GM21529 (cell line): ENCODE measurements around the gene ZNF385B.

Source experiments
- ATAC-seq: cut with Tn5 transposase; IDR thresholded peaks from one replicate; pipeline ENCODE4 v1.9.1; 2021; ENCODE audit not compliant: unreplicated experiment

ZNF385B gene

DNA sequence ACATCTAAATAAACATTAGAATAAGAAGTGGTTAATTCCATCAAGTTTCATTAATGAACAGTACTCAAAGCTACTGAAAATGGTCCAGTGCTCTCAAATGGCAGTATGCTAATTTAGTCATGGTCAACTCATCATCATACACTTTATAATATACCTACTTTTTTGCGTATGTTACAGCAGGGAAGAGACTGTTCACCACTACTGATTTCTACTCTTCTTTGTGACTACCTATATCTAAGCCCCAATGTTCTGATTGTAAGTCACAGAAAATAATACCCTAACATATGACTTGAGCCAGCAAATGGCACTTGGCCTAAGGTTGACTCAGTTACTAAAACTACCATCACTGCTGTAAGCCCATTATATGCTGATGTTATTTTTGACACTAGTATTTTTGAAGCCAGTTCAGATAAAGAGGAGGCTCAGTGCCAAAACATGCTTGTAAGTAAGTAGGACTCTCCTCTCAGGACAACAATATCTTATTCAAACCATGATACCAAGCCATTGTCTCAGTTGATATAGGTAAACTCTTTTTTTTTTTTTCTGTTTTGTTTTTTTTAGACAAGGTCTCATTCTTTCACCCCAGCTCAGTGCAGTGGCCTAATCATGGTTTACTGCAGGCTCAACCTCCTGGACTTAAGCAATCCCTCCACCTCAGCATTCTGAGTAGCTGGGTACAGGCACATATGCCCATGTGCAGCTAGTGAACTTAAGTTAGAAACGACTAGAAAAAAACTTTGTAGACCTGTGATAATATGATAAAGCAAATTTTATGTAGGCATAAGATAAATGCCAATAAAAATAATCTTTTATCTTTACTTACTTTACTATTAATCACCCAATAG, 266.9 kb downstream of the ZNF385B start:
- ATAC-seq, result no peak

DNA sequence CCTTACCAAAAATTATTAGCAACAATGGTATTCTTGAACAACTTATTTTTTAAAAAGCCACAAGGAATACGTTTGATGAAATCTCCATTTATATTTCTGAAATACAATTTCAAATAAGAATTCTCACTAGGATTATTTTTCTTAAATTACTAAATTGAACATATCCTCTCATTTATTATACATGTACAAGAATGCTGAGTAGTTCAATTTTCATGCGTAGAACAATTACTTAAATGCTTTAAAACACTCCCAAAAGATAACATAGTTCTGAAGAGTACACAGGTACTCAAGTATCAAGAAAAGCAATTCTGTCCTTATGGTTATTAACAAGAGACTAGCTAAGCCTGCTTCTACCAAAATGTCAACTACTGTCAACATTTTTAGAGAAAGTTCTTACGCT, 268.1 kb downstream of the ZNF385B start:
- no peak for ATAC-seq

DNA sequence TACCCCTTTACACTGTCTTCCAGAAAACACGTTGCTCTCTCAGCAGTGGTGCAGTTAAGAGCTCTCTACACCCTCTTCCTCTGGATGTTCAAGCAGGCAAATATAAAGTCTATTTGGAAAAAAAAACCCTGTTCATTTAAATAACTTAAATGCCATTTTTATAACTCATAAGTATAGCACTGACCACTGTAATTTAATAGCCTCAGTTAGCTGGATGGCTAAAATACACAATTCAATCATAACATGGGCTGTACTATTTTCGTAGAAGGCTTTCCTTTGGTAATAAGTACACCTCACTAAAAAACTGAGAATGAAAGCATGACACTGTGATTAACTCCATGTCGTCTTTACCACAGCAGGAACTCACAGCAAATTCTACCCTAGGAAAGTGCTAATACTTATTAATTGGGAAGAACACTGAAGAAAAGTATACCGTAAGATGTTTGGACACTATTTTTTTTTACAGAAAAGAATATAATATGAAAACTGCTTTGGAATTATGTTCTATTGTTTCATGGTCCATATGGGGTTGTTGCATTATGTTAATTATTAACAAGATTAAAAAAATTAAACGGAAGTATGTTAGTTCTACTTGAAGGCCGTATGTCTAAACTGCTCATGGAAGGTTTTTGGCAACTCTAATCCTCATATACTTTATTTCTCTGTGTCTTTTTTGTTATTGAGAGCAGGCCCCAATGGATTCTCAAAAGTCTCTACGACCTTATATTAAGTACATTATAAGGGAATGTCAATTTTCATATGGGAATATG, 269.1 kb downstream of the ZNF385B start:
- no peak for ATAC-seq

DNA sequence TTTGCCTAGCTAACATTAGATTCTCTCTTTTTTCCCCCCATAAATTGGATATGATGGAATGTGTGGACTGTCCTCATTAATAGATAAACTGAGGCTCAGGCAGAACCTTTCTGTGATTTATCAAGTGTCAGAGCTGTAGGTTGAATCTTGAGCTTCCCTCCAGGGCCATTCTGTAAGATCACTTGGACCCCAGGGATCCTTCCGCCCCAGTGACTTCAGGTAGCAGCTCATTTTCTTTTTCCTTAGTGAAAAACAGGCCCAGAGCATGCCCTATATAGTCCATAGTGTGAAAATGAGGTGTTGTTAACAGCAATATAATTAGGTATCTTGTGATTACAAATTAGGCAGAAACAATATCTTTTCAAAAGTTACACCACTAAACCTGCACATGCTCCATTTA, 269.7 kb downstream of the ZNF385B start:
- ATAC-seq, result no peak

DNA sequence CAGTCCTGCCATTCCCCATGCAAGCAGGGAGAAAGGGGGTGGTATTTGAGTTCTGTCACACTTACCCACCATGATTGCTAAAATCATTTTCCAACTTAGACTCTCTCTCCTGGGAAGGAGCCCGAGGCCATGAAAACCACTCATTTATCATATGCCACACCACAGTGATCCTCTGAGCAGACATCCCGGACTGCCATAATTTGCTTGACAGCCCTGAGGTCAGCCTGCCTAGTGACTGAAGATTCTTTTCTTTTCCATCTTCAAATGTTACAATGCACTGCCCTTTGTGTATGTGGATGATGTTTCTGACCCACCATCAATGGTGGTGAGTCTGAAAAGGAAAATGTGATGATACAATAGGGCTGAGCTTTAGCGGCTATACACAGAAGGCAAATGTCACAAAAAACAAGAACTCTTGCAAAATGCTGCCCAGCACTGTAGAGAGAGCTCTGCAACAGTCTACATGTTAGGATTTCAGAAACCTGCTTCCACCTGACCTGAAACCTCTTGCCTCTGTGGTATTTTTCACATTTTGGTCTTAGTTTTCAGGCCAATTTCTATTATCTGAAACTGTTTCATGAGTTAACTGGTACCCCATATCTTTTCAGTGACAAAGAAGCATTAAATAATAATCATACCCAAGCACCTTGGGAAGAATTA, 272.8 kb downstream of the ZNF385B start:
- ATAC-seq, result no peak

DNA sequence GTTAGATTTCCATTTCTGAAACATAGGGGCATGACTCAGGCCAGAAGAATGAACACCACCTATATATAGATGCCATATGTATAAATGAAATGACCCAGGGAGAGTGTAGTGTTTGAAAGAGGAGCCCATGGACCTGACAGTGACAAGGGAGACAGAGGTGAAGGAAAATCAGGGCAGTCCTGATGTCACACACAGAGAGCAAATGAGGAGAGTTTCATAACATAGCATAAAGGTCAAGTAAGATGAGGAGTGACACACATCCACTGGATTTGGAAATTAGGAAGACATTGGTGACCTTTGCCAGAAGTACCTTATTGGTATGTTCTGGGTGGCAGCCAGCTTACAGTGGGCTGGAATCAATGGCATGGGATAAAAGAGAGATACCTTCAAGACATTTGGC, 276.7 kb downstream of the ZNF385B start:
- ATAC-seq, result no peak

DNA sequence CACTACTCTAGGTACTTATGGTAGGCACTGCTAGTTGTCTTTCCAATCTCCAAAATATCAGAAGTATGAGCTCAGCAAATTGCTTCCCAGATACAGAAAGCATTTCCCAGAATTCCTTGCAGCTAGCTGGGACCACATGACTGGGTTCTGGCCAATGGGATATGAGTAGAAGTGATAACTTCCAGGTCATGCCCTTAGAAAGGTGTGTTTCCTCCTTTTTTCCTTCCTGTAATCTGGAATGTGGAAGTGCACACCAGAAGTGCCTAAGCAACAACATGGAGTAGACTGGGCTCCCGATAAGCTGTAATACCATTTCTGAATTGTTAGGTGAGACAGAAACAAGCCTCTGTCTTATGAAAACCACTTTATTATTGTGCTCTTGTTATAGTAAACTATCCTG, 279.8 kb downstream of the ZNF385B start:
- no peak for ATAC-seq

DNA sequence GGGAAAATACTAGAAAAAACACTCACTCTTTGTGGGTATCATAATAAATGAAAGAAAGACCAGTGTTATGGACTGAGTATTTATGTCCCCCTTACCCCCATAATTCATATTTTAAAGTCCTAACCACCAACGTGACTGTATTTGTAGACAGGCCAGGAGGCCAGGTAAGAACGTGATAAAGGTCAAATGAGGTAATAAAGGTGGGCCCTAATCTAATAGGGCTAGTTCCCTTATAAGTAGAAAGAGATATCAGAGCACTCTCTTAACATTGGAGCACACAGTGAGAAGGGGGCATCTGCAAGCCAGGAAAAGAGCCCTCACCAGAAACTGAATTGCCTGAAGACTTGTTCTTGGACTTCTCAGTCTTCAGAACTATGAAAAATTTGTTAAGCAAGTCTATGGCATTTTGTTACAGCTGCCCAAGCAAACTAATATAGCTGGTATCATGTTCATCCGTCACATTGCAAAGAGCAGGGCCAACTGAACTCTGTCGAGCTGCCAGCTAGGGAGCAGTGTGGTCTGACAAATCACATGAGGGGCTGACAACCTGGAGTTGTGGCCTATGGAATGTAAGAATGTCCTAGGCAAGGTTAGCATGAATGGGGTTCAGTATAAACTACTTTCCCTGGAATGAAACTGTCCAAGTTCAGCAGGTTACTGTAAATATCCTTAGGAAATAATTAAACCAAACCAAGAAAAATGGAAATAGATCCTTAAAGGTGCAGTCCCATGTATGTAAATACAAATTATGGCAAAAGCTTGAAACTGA, 280.9 kb downstream of the ZNF385B start:
- no peak for ATAC-seq

DNA sequence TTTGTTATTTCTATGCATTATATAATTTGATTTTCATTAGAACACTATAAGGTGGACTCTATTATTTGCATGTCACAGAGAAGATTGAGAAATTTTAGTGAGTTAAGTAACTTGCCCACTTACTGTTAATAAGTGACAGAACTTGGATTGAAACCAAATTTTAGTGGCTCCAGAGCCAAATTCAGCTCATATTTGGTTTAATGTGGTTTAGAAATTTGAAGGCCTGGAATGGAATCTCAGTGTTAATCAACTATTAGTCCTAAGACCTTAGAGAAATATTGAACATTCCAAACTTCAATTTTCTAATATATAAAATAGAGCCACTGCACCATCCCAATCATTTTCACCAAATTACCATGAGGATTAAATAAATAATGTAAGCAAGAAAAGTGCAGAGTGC, 281.6 kb downstream of the ZNF385B start:
- no peak for ATAC-seq

DNA sequence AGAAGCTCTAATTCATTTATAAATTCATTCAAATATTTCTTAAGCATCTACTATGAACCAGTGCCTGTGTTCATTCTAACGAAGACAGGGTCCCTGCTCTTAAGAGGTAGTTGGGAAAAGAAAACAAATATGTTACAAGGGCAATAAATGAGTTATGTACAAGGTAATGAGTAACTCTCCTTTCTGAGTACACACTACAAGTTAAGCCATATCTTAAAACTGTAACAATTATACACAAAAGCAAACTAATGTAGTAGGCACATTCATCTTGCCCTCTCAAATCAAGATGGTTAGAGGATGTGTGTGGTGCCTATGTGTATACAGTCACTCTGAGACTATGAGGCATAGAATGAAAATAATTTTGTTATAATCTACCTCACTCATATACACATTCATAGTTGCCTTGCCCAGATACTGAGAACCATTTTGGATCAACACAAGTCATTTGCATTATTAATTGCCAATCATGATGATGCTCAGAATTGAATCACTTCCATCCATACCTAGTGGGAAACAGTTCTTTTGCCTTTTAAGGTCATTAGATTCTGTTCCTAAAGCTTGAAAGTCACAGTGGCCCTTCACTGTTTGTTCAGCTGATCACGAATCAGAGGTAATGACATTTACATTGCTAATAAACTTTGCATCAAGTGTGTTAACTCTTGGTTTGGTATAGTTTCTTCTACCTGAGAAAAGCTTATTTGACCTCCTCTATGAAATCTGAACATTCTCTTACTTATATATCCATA, 283.1 kb downstream of the ZNF385B start:
- no peak for ATAC-seq

DNA sequence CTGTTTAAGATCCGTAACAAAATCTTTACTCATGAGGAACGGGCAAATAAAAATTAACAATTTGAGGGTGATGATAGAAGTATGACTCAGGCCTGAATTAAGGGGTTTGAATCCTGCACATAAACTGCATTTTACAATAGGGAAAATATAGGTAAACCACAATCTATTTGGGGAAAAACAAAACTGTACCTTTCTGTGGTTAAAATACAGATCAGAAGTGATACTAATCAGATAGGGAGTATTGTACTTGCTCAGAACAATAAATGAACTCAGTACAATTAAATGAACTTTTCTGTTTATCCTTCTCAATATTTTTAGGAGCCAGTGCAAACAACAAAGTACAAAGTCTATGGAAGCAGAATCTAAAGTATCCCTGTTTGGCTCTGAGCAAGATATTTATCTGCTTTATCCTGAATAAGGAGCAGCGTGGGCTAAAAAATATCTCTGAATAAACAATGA, 287.3 kb downstream of the ZNF385B start:
- no peak for ATAC-seq

DNA sequence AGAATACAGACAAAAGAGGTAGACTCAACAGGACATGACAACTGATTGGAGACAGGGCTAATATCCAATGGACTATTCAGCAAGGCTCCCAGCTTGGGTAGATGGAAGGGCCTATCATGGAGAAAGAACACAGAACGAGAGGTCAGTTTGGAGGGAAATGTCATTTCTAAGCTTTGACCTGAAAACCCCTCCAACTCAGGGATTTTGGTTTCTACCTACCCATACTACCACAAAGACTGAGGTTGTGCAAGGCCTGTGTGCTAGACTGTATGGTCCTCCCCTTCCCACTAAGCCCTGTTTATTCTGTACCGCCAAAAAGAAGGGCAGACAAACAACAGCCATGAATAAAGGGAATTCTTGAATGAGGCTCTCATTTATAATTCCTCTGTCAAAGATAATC, 288.9 kb downstream of the ZNF385B start:
- no peak for ATAC-seq

DNA sequence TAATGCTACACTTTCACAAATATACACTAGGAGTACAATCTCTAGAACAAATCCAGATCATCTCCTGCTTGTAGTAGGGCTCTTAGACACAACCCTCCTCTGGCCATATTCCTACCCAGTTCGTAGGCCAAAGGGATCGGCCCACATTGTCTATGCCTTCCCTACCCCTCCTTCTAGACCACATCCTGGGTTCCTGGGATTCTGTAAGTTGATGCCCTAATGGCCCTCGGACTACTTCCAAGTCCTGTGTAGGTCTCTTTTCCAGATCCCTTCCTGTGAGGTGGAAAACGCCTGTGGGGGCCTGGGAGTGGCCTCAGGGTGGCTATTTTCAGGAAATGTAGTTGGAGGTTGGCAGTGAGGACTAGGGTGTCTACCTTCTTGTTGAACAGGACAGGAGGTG, 289.7 kb downstream of the ZNF385B start:
- no peak for ATAC-seq

DNA sequence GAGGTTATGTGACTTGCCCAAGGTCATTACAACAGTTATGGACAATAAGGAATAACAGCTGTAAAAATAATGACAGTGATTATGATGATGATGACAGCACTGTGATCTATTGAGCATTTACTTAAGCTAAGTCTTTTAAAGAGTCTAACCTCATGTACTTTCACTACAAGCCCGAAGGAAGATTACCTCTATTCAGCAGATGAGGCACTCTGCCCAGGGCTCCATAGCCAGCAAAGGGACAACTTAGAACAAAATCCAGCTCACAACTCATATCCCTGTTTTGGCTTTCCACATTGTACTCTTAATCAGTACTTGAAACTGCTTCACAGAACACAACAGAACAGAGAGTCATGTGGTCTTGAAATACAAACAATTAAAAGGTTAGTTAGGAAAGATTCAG, 290.2 kb downstream of the ZNF385B start:
- no peak for ATAC-seq

DNA sequence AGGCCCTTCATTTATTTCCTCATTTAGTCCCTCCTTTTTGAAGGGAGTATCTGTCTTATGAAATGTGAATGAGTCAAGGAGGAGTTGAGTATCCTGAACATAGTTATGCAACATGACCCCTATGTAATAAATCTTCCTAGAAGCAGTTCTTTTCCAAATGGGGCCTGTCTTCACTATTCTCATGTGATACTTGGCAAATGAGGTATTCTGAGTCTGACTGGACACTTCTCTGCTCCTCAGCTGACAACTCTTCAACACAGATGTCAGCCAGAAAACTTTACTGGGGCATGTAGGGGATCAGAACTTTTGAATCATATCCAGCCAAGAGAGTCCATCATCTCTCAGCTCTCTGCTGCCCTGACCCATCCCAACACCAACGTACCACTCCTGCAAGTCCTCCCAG, 291.6 kb downstream of the ZNF385B start:
- no peak for ATAC-seq

DNA sequence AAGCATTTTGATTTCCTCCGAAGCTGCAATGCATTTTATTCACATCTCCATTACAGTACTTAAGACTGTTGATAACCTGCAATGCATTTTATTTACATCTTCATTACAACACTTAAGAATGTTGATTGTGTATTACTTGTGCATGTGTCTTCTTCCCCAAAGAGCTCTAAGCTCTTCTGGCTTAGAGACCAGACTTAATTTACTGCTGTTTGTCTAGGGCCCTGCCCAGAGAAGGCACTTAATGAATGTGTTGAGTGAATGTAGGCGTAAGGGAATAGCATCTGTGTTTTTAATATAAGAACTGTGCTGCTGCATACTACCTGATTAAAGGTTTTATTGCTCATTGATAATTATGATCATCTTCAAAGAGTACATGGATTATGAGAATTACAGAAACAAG, 295.6 kb downstream of the ZNF385B start:
- ATAC-seq, result no peak

DNA sequence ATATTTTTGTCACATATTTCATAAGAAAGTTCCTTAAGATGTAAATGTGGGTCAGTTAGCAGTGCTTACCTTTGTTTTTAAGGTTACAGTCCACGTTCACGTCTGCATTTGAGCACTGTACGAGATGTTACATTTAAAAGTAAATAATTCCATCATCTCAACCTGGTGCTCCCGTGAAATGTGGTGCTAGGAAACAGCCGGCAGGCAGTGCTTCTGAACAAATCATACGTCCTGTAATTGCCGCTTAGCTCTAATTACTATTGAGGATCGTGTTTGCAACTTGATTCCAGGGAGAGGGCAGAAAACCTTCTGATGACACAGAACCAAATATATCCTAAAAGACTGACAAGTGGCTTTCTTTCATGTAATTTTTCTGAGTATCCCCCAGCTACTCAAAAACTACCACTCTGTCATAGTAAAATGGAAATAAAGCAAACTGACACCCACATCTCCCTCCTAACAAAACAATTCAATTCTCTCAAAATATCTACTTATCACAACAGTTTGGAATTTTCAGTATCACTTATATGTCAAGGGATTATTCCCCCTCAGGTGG, 299.0 kb downstream of the ZNF385B start:
- ATAC-seq, result no peak

DNA sequence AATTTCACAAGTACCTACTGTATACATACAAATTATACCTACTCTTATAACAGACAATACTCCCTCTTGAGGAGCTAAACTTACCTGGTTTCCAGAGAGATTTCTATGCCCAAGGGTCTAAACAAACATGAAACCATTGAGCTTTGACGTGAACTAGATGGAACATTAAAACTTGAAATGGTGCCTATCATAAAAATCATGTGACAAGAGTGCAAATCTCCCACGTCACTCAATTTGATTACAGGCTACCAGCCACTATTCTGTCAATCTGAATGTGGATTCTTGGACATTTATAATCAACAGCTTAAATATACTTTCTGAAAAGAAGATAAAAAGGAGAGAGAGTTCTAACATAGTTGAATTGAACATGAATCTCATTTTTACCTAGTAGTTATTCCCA, 299.7 kb downstream of the ZNF385B start:
- no peak for ATAC-seq

DNA sequence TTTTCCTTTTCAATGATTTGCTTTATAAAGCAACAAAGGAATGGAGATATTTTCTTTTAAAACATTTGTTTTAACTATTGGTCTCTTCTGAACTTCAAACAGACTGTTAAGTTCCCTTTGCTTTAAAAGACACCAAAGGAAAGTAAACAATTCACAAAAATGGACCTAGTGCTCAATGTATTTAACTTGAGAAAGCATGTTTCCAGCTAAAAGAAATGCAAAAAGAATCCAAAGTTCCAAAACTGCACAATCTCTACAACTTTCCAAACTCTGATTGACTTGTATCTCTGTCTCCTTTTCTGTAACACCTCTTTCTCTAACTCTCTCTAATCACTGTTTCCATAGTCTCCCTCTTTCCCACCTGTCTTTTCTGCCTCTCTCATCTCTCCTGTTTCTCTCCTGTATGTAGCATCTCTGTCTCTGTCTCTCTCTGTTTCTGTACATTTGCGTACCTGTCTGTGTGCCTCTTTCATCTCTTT, 301.1 kb downstream of the ZNF385B start:
- no peak for ATAC-seq
